NB4 (cell line): ENCODE measurements around the gene FAM222A.

Experiments used
- MYC ChIP-seq: IDR thresholded peaks from 2 replicates; pipeline ENCODE4 v1.6.1; 2011; ENCODE audit warnings: low read depth, low read length
- POLR2A ChIP-seq: IDR thresholded peaks from 2 replicates; pipeline ENCODE4 v1.6.1; 2011; ENCODE audit warnings: mild to moderate bottlenecking; ENCODE audit not compliant: insufficient read length; ENCODE audit errors: extremely low read depth
- TF ChIP-seq, protein P1 (sequence below): IDR thresholded peaks from one replicate; pipeline ENCODE4 v1.5.1; 2012; ENCODE audit warnings: low read depth, low read length

GRCh38 chr12:109815757-109816617 lies 102.4 kb downstream of the FAM222A start:
- TF ChIP-seq POLR2A = no peak
- TF ChIP-seq, protein P1, sequence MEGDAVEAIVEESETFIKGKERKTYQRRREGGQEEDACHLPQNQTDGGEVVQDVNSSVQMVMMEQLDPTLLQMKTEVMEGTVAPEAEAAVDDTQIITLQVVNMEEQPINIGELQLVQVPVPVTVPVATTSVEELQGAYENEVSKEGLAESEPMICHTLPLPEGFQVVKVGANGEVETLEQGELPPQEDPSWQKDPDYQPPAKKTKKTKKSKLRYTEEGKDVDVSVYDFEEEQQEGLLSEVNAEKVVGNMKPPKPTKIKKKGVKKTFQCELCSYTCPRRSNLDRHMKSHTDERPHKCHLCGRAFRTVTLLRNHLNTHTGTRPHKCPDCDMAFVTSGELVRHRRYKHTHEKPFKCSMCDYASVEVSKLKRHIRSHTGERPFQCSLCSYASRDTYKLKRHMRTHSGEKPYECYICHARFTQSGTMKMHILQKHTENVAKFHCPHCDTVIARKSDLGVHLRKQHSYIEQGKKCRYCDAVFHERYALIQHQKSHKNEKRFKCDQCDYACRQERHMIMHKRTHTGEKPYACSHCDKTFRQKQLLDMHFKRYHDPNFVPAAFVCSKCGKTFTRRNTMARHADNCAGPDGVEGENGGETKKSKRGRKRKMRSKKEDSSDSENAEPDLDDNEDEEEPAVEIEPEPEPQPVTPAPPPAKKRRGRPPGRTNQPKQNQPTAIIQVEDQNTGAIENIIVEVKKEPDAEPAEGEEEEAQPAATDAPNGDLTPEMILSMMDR = no peak
- TF ChIP-seq MYC = no peak
